ENCODE measurements around the gene RAB30.

DNA sequence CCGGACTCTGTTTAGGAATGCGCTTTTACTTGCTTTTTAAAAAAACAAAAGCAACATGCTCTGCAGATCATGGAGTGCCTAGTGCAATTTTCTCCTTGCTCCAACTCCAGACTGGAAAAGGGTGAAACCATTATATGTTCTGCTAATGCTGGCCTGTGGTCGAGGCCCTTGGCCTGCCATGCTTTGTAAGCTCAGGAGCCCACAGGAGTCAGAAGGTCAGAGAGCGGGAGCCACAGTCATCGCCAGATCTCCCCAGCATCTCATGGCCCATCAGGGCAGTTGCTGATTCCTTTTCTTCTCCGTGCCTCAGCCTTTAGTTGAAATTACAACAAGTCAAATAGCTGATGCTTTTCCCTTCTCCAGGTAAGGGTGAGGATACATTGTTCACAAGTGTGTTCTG, 89.8 kb downstream of the RAB30 start:
- TF ChIP-seq, protein P1, sequence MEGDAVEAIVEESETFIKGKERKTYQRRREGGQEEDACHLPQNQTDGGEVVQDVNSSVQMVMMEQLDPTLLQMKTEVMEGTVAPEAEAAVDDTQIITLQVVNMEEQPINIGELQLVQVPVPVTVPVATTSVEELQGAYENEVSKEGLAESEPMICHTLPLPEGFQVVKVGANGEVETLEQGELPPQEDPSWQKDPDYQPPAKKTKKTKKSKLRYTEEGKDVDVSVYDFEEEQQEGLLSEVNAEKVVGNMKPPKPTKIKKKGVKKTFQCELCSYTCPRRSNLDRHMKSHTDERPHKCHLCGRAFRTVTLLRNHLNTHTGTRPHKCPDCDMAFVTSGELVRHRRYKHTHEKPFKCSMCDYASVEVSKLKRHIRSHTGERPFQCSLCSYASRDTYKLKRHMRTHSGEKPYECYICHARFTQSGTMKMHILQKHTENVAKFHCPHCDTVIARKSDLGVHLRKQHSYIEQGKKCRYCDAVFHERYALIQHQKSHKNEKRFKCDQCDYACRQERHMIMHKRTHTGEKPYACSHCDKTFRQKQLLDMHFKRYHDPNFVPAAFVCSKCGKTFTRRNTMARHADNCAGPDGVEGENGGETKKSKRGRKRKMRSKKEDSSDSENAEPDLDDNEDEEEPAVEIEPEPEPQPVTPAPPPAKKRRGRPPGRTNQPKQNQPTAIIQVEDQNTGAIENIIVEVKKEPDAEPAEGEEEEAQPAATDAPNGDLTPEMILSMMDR (IDR thresholded peaks at IDR 0.05; ENCODE audit: low read depth, low read length): no peak
- no peak for TF ChIP-seq EZH2phosphoT487 (IDR thresholded peaks at IDR 0.05; ENCODE audit: low read depth)
